ENCODE measurements around the gene PGGHG.
A peak's percentile ranks its signal among the peaks of the same experiment; 100 is the strongest.

- TF ChIP-seq TCF12 (IDR thresholded peaks at IDR 0.05; ENCODE audit: low read depth, low read length): no peak
- no peak for TF ChIP-seq CEBPB (IDR thresholded peaks at IDR 0.05; ENCODE audit: borderline replicate concordance in 1 of 2, low read depth in 2 of 2, low read length in 2 of 2)
- no peak for TF ChIP-seq CTCF (IDR thresholded peaks at IDR 0.05 in 2 of 3, conservative IDR thresholded peaks at IDR 0.05 in 1 of 3; ENCODE audit: control insufficient read depth in 2 of 3, extremely low read depth in 1 of 3, insufficient read depth in 1 of 3, low read depth in 3 of 3, low read length in 3 of 3)
- TF ChIP-seq ZNF207 (IDR thresholded peaks at IDR 0.05; ENCODE audit: borderline replicate concordance): no peak
- peak; percentile 91 for TF ChIP-seq TAF1 (IDR thresholded peaks at IDR 0.05; ENCODE audit: borderline replicate concordance, low read depth, low read length)
- 0 out of 2 replicates have a peak, but pooled peaks have one; percentile 16 for TF ChIP-seq YY1 (IDR thresholded peaks at IDR 0.05; ENCODE audit: low read depth, low read length)
- peak; percentile 77; the same call in 1 of the 2 replicates for TF ChIP-seq SIN3A (IDR thresholded peaks at IDR 0.05; ENCODE audit: low read depth, low read length)
- TF ChIP-seq, protein P1, sequence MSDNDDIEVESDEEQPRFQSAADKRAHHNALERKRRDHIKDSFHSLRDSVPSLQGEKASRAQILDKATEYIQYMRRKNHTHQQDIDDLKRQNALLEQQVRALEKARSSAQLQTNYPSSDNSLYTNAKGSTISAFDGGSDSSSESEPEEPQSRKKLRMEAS (IDR thresholded peaks at IDR 0.05; ENCODE audit: low read depth, low read length): no peak
- TF ChIP-seq HDAC6 (IDR thresholded peaks at IDR 0.05; ENCODE audit: unreplicated experiment): peak; percentile 53
- TF ChIP-seq POLR2AphosphoS5 (IDR thresholded peaks at IDR 0.05; ENCODE audit: low read length): peak; percentile 97
These were observed 25.0 kb downstream of the PGGHG start, which contains the start of gene IFITM1 for GRCh38 chr11:313787-314553.

All from GM12878 (cell line).